PC-3 (cell line): ENCODE measurements around the gene KSR1. TPM values are rescaled to one million over a fixed set of nuclear protein-coding genes. Genes with fewer than 3 reads are reported as not detected.

Source experiments
- ATAC-seq: fragments of 200-7000 bp; cut with Tn5 transposase; 2 replicates; pipeline ENCODE4 v1.9.1; 2020; ENCODE audit warnings: mild to moderate bottlenecking, moderate library complexity
- BruUV-seq: library from RNA; stranded (reverse); fragments of 400-500 nt; replicated peaks from 2 replicates; lab custom pipeline; 2021; lab: Mats Ljungman, UMichigan
- CTCF ChIA-PET: fragments of 300-600 bp; sonication (Branson Sonifier 250); formaldehyde crosslinking; loops from one replicate; lab custom pipeline; 2022; ENCODE audit warnings: antibody characterized with exemption; lab: Charles Lee
- POLR2A ChIA-PET: fragments of 300-600 bp; sonication (Branson Sonifier 250); formaldehyde crosslinking; loops from one replicate; lab custom pipeline; 2022; ENCODE audit warnings: antibody characterized with exemption; ENCODE audit not compliant: unreplicated experiment; lab: Charles Lee
- DNase-seq: peaks from one replicate; pipeline ENCODE4 v3.0.0-alpha.2; 2015
- H2AFZ ChIP-seq: fragments of 300-600 bp; sonication (generic); 2 replicates; pipeline ENCODE4 v1.6.0; 2016; ENCODE audit warnings: antibody characterized with exemption, low read length
- H3F3A ChIP-seq: fragments of 300-600 bp; sonication (generic); one replicate; pipeline ENCODE4 v1.6.0; 2017; ENCODE audit warnings: antibody characterized with exemption, low read length, control low read depth, mild to moderate bottlenecking; ENCODE audit not compliant: unreplicated experiment
- H3K27ac ChIP-seq: fragments of 300-600 bp; sonication (generic); 2 replicates; pipeline ENCODE4 v1.5.1; 2016; ENCODE audit warnings: mild to moderate bottlenecking, low read length
- H3K27me3 ChIP-seq: fragments of 300-600 bp; sonication (generic); 2 replicates; pipeline ENCODE4 v1.6.1; 2016; ENCODE audit warnings: low read length, mixed read lengths
- H3K36me3 ChIP-seq: fragments of 300-600 bp; sonication (generic); 2 replicates; pipeline ENCODE4 v1.6.1; 2016; ENCODE audit warnings: low read depth, mixed run types, low read length, mixed read lengths
- H3K4me1 ChIP-seq: fragments of 300-600 bp; sonication (generic); 2 replicates; pipeline ENCODE4 v1.5.1; 2016; ENCODE audit warnings: low read length; ENCODE audit not compliant: insufficient read depth
- H3K4me2 ChIP-seq: fragments of 300-600 bp; sonication (generic); 2 replicates; pipeline ENCODE4 v1.6.0; 2016; ENCODE audit warnings: low read length
- H3K4me3 ChIP-seq: fragments of 300-600 bp; sonication (generic); 2 replicates; pipeline ENCODE4 v1.5.1; 2016; ENCODE audit warnings: mild to moderate bottlenecking, low read length, mixed read lengths
- H3K79me2 ChIP-seq: fragments of 300-600 bp; sonication (generic); 2 replicates; pipeline ENCODE4 v1.6.1; 2017; ENCODE audit warnings: low read length, mixed read lengths
- H3K9ac ChIP-seq: fragments of 300-600 bp; sonication (generic); 2 replicates; pipeline ENCODE4 v1.6.0; 2016; ENCODE audit warnings: mild to moderate bottlenecking, low read length
- H3K9me2 ChIP-seq: fragments of 300-600 bp; sonication (generic); replicated peaks from 2 replicates; pipeline ENCODE4 v1.6.1; 2016; ENCODE audit warnings: mixed run types, low read length, mixed read lengths
- H3K9me3 ChIP-seq: fragments of 300-600 bp; sonication (generic); 2 replicates; pipeline ENCODE4 v1.6.1; 2016; ENCODE audit warnings: low read length, mixed read lengths
- H4K20me1 ChIP-seq: fragments of 300-600 bp; sonication (generic); 2 replicates; pipeline ENCODE4 v1.6.1; 2016; ENCODE audit warnings: low read length, mixed read lengths
- CTCF ChIP-seq: fragments of 300-600 bp; sonication (generic); conservative IDR thresholded peaks from 2 replicates; pipeline ENCODE4 v1.5.1; 2017; ENCODE audit warnings: antibody characterized with exemption, low read depth, mild to moderate bottlenecking, low read length
- EZH2 ChIP-seq: fragments of 300-600 bp; sonication (generic); IDR thresholded peaks from one replicate; pipeline ENCODE4 v1.6.1; 2017; ENCODE audit warnings: antibody characterized with exemption, mild to moderate bottlenecking, low read length; ENCODE audit not compliant: unreplicated experiment
- EZH2phosphoT487 ChIP-seq: fragments of 300-600 bp; sonication (generic); IDR thresholded peaks from 2 replicates; pipeline ENCODE4 v1.6.1; 2018; ENCODE audit warnings: mild to moderate bottlenecking, antibody characterized with exemption, low read length, borderline replicate concordance
- intact Hi-C: fragments of 100-400 bp; cut with micrococcal nuclease; formaldehyde crosslinking; loops from 2 replicates; pipeline ENCODE4 v1.9.0; 2023
- total RNA-seq: library from RNA; depleted of rRNA; stranded (reverse); fragments of >200 nt; gene quantifications from 2 replicates; pipeline ENCODE4 v1.2.3, GENCODE V29; 2014

KSR1 gene
- total RNA-seq, 1 experiment from 2014 or later, result 1.0 TPM

GRCh38 chr17:27457360-27457715 is 1.1 kb downstream of the KSR1 start:
- Histone ChIP-seq H3K27ac (no peak overlapping the region), H3F3A (no peaks in the 10 kb centered on the region), H3K9me2 (no peaks in the 10 kb centered on the region), H3K9me3 (no peaks in the 10 kb centered on the region), H2AFZ (no peak overlapping the region), H3K4me3 (peak overlapping the region; percentile 73), H3K9ac (no peak overlapping the region), H3K4me2 (peak overlapping the region; percentile 89), H3K79me2 (no peaks in the 10 kb centered on the region), H3K27me3 (no peaks in the 10 kb centered on the region), H3K4me1 (0 out of 2 replicates have a peak, but pooled peaks cover 6% of the 10 kb centered on the region), H3K36me3 (no peaks in the 10 kb centered on the region), H4K20me1 (no peaks in the 10 kb centered on the region)
- ATAC-seq (no peak), DNase-seq (no peak)
- ChIA-PET POLR2A (no interaction called here), CTCF (no interaction called here)
- BruUV-seq, result no TSS peak
- TF ChIP-seq EZH2, result no peak
- TF ChIP-seq EZH2phosphoT487, result no peak
- TF ChIP-seq CTCF, result no peak
- intact Hi-C loops, result no loop called here

GRCh38 chr17:27457731-27458523 is 1.7 kb downstream of the KSR1 start:
- no TSS peak for BruUV-seq

More at GRCh38 chr17:27457731-27458523, 1.7 kb downstream of the KSR1 start:
- no peak for DNase-seq
- Histone ChIP-seq H3K4me1 (0 out of 2 replicates have a peak, but pooled peaks cover 6% of the 10 kb centered on the region), H3K9ac (no peak overlapping the region), H3K27me3 (no peaks in the 10 kb centered on the region), H3K9me2 (no peaks in the 10 kb centered on the region), H3K4me3 (peak overlapping the region; percentile 73; the same call in 1 of the 2 replicates), H3K9me3 (no peaks in the 10 kb centered on the region), H2AFZ (no peak overlapping the region), H3K27ac (no peak overlapping the region), H3K36me3 (no peaks in the 10 kb centered on the region), H4K20me1 (no peaks in the 10 kb centered on the region), H3F3A (no peaks in the 10 kb centered on the region), H3K79me2 (no peaks in the 10 kb centered on the region), H3K4me2 (peak overlapping the region; percentile 89)
- no peak for ATAC-seq
- intact Hi-C loops, result no loop called here
- ChIA-PET CTCF (no interaction called here), POLR2A (no interaction called here)
- no peak for TF ChIP-seq EZH2
- no peak for TF ChIP-seq EZH2phosphoT487
- no peak for TF ChIP-seq CTCF
